Measurements from ENCODE around the gene TEAD2. TPM values are rescaled to one million over a fixed set of nuclear protein-coding genes. Genes with fewer than 3 reads are reported as not detected.

TEAD2 gene
- total RNA-seq = not detected

DNA sequence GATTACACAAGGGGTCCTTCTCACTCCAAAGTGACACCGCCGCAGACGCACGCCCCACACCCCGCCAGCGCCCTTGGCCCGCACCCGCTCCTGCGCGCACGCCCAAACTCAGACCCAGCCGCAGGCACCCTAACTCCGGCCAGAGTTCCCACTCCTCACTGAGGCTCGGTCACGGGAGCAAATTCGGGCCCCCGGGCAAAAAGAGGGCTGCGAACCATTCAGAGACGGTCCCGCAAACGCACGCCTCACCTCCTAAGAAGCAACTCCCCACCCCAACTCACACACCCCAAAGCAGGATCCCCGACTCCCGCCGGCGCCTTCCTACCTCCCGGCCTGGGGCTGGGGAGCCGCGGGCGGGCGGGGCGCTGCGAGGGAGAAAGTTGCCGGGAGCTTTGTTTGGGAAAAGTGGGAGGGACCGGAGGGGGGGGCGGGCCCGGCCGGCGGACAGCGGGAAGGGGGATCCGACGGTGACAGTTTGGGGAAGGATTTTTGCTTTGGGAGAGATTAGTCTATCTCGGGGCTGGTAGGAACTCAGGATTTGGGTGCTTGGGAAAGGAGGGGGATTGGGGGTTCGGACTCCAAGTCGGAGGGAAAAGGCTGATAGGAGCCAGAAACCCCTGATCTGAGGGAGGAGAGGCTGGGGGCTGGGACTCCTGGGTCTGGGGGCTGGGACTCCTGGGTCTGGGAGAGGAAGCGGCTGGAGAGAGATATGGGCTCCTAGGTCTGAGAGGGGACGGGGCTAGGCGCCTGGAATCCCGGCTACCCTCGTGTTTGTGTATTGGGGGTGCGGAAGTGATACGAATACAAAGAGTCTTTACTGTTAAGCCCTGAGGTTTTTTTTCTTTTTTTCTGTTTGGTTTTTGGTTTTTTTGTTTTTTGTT lies at the start of gene TEAD2:
TSS of gene TEAD2 (minus strand) at position 369 of the 881 bp plus-strand sequence. CDS start 2,341 bp downstream, outside the sequence.
- no peak for DNase-seq
- no peaks in the 10 kb centered on the region for H3K36me3 Mint-ChIP-seq (ENCODE audit: low read depth)
- CTCF ChIA-PET = interaction anchor here (0.8 kb wide), 1 partner anchor 36 kb away, joined by 4 read pairs; no protein-coding TSS in a partner anchor

DNA sequence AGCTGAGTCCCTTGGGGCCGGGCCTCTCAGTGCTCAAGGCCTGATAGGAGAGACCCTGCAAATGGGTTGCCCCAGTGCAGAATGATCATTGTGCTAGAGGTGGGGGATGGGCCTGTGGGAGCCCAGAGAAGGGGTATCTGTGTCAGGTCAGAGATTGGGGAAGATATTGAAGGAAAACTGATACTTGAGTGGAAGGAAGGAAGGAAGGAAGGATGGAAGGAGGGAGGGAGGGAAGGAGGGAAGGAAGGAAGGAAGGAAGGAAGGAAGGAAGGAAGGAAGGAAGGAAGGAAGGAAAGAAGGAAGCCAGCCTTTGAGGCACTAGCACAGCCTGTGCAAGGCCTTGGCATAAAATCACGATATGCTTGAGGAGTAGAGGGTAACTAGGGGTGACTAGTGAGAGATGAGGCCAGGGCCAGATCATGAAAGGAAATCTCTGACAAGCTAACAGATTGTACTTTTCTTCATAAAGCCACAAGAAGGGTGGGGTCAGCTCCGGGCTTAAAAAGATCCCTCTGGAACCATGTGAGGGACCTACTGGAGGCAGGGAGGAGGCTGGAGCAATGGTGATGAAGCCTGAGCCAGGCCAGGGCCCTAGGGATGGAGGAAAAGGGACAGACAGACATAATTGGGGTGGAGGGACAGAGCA lies 49.6 kb upstream of the TEAD2 start:
- H3K27me3 Mint-ChIP-seq = peaks cover 7% of the 10 kb centered on the region
- H3K4me1 Mint-ChIP-seq = peaks cover 53% of the 10 kb centered on the region
- ChIA-PET POLR2A (interaction anchor here (1.0 to 1.3 kb wide), 2 partner anchors 20 to 59 kb away, joined by 3 to 4 read pairs; no protein-coding TSS in a partner anchor), CTCF (interaction anchor here (1.2 to 4.8 kb wide), 6 partner anchors 7 to 57 kb away, joined by 3 to 24 read pairs (median 4); no protein-coding TSS in a partner anchor)
- no peak overlapping the region for H3K4me3 Mint-ChIP-seq
- peak overlapping the region; percentile 29 for H3K27ac Mint-ChIP-seq
- H3K36me3 Mint-ChIP-seq (ENCODE audit: low read depth) = no peaks in the 10 kb centered on the region
- H3K9me3 Mint-ChIP-seq = no peaks in the 10 kb centered on the region
- DNase-seq = no peak

More for the DNA sequence above, at the start of gene TEAD2:
- Mint-ChIP-seq H3K4me1 (peaks cover 7% of the 10 kb centered on the region), H3K4me3 (no peak within 1 kb of the TSS), H3K27me3 (peaks cover 36% of the 10 kb centered on the region), H3K9me3 (no peaks in the 10 kb centered on the region), H3K27ac (no peak within 1 kb of the TSS)
- POLR2A ChIA-PET = no interaction called here

DNA sequence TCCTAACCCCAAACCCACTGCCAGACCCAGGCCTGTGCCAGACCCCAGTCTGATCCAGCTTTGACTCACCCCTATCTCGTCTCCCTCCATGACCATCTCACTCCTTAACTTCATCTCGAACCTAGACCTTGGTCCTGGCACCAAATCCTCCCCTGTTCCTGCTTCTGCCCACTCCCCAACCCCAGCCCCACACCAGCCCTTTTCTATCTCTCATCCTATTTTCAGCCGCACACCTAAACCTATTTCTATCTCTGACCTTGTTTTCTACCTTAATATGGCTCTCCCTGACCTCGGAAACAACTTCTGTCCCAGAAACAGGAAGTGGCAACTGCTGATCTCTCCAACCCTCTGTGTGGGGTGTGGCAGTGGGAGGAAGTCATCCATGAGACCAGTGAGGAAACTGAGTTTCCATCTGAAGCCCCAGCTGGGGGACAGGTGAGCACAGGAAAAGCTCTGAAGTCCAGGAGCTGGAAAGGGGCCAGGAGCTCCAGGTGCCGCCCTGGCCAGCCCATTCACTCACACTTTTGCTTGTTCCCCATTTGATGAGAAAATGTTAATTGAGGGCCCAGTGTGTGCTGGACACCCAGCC lies 47.3 kb upstream of the TEAD2 start:
- ChIA-PET POLR2A (interaction anchor here (0.6 to 2.5 kb wide), 13 partner anchors 9 to 184 kb away, joined by 3 to 18 read pairs (median 4); partner anchors contain the start of genes ALDH16A1, GFY, PIH1D1 and RPS11), CTCF (interaction anchor here (0.7 to 4.8 kb wide), 7 partner anchors 18 to 108 kb away, joined by 3 to 24 read pairs (median 5); partner anchors contain the start of gene FLT3LG)
- Mint-ChIP-seq H3K36me3 (ENCODE audit: low read depth) (no peaks in the 10 kb centered on the region), H3K4me1 (peaks cover 55% of the 10 kb centered on the region), H3K27ac (peak overlapping the region; percentile 91), H3K9me3 (no peaks in the 10 kb centered on the region), H3K4me3 (peak overlapping the region; percentile 66), H3K27me3 (no peaks in the 10 kb centered on the region)
- peak; percentile 58 for DNase-seq

DNA sequence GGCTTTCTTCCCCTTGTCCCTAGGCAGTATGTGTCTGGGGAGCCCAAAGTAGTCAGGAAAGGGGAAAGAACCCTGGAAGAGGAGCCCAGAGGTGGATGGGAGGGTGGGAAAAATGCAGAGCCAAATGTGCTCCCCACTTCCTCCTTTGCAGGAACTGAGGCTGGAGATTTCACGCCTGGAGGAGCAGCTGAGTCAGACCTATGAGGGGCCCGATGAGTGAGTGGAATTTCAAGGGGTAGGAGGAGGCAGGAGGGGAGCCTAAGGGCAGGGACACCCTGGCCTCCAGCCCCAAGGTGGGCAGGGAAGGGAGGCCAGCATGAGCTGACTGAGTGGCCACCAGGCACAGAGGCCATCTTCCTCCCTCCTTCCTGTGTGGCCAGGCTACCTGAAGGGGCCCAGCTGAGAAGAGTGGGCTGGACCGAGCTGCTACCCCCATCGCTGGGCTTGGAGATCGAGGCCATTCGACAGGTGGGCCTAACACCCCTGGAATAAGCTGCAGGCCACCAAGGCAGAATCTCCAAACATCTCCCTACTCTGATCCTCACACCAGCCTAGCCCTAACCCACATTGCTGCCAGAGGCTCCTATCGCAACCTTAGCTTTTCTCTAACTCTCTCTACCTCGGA lies 46.7 kb upstream of the TEAD2 start:
- no peaks in the 10 kb centered on the region for H3K36me3 Mint-ChIP-seq (ENCODE audit: low read depth)
- H3K9me3 Mint-ChIP-seq = no peaks in the 10 kb centered on the region
- H3K27me3 Mint-ChIP-seq = no peaks in the 10 kb centered on the region
- no peak for DNase-seq
- peak overlapping the region; percentile 91 for H3K27ac Mint-ChIP-seq
- POLR2A ChIA-PET = interaction anchor here (1.1 to 2.5 kb wide), 11 partner anchors 10 to 183 kb away, joined by 3 to 18 read pairs (median 5); partner anchors contain the start of genes ALDH16A1, GFY, PIH1D1 and RPS11
- H3K4me3 Mint-ChIP-seq = peak overlapping the region; percentile 66
- CTCF ChIA-PET = interaction anchor here (0.8 to 4.8 kb wide), 6 partner anchors 17 to 107 kb away, joined by 3 to 24 read pairs (median 6); partner anchors contain the start of gene FLT3LG
- H3K4me1 Mint-ChIP-seq = peaks cover 55% of the 10 kb centered on the region

DNA sequence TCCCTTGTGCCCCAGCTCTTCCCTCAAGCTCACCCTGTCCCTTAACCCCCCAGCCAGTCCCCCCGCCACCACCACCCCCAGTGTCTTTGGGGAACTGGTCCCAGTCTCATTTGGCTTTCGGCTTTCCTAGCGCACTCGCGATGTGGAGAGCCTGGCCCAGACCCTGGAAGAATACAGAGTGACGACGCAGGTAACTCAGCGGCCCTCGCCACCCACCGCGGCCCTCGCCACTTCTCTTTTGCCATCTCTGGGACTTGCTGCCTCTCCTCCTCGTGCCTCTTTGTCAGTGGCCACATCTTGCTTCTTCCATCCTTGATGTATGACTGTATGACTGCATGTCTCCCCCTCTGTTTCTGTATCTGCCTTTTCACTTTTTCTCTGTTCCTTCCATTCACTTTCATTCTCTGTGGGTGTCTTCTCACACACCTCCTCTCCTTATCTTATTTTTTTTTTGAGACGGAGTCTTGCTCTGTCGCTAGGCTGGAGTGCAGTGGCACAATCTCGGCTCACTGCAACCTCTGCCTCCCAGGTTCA lies 45.3 kb upstream of the TEAD2 start:
- Mint-ChIP-seq H3K27me3 (no peaks in the 10 kb centered on the region), H3K4me1 (peaks cover 54% of the 10 kb centered on the region), H3K27ac (no peak overlapping the region), H3K9me3 (no peaks in the 10 kb centered on the region), H3K4me3 (no peak overlapping the region), H3K36me3 (ENCODE audit: low read depth) (no peaks in the 10 kb centered on the region)
- DNase-seq = no peak
- ChIA-PET POLR2A (interaction anchor here (2.0 to 2.5 kb wide), 2 partner anchors 11 to 19 kb away, joined by 6 to 18 read pairs; no protein-coding TSS in a partner anchor), CTCF (interaction anchor here (4.8 kb wide), 1 partner anchor 16 kb away, joined by 24 read pairs; no protein-coding TSS in a partner anchor)

DNA sequence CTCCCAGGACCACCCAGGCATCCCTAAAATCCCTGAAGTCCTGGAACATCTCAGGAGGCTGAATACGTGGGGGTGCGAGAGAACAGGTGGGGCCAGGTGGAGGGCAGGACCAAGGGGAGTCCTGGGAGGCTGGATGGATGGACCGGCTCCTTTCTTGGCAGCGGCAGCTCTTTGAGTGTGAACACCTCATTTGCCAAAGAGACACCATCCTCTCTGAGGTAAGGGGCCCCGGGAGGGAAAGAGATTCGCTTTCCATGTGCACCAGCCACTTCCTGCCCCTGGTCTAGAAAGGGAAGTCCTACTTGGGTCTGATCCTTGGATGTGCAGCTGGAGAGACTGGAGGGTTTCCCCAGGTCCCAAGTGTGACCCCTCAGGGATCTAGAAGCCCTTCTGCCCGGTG lies 44.9 kb upstream of the TEAD2 start:
- H3K4me3 Mint-ChIP-seq = no peak overlapping the region
- no peaks in the 10 kb centered on the region for H3K27me3 Mint-ChIP-seq
- no peaks in the 10 kb centered on the region for H3K36me3 Mint-ChIP-seq (ENCODE audit: low read depth)
- ChIA-PET POLR2A (interaction anchor here (2.0 kb wide), 1 partner anchor 19 kb away, joined by 6 read pairs; no protein-coding TSS in a partner anchor), CTCF (interaction anchor here (1.0 to 2.1 kb wide), 2 partner anchors 15 to 414 kb away, joined by 3 to 9 read pairs; partner anchors contain the start of genes GYS1 and RUVBL2)
- no peaks in the 10 kb centered on the region for H3K9me3 Mint-ChIP-seq
- H3K27ac Mint-ChIP-seq = no peak overlapping the region
- H3K4me1 Mint-ChIP-seq = peaks cover 49% of the 10 kb centered on the region
- no peak for DNase-seq

DNA sequence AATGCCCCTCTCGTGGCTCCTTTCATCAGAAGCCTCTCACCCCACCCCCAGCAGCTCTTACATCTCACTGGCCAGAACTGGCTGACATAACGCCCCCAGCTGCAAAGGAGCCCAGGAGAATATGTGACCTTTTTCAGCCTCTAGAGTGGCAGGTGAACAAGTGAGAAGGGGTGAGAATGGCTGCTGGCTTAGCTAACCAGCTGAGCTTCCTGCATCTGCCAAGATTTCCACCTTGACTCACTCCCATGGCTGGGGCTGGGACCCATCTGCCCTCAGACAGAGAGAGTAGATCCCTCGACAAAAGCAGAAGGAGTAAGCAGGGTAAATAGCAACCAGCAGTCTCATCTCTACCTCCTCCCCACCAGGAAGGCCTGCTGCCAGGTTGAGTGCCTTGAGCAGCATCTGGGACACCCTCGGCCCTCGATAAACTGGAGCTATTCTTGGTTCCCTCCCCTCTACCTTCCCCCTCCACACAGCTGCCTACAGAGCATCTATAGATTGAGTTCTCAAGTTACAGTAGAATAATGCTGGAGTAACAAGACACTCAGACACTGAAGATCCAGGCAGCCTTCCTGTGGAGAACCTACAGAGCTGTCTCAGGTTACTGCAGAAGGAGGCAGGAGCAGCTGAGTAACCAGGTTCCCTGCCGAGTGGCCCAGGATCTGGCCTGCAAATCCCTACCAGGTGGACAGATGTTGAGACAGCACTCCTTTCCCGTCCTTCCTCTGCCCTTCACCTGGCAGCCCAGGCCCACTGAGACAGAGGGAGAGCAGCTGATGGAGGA lies 41.4 kb upstream of the TEAD2 start:
- no peaks in the 10 kb centered on the region for H3K36me3 Mint-ChIP-seq (ENCODE audit: low read depth)
- no peak overlapping the region for H3K27ac Mint-ChIP-seq
- ChIA-PET POLR2A (interaction anchor here (1.4 kb wide), 1 partner anchor 10 kb away, joined by 3 read pairs; no protein-coding TSS in a partner anchor), CTCF (interaction anchor here (0.9 kb wide), 1 partner anchor 12 kb away, joined by 3 read pairs; no protein-coding TSS in a partner anchor)
- H3K27me3 Mint-ChIP-seq = peaks cover 4% of the 10 kb centered on the region
- no peaks in the 10 kb centered on the region for H3K9me3 Mint-ChIP-seq
- H3K4me3 Mint-ChIP-seq = no peak overlapping the region
- peaks cover 20% of the 10 kb centered on the region for H3K4me1 Mint-ChIP-seq
- DNase-seq = no peak

DNA sequence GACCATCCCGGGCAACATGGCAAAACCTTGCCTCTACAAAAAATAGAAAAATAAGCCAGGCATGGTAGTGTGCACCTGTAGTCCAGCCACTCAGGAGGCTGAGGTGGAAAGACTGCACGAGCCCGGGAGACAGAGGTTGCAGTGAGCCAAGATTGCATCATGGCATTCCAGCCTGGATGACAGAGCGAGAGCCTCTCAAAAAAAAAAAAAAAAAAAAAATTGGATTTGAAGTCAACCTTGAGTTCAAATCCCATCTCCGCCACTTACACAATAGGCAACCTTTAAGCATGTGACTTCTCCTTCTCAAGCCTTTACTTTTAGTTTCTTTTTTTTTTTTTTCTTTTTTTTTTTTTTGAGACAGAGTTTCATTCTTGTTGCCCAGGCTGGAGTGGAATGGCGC lies 37.8 kb upstream of the TEAD2 start:
- no peak for DNase-seq
- Mint-ChIP-seq H3K27me3 (peaks cover 9% of the 10 kb centered on the region), H3K4me3 (no peak overlapping the region), H3K4me1 (peaks cover 11% of the 10 kb centered on the region), H3K9me3 (no peaks in the 10 kb centered on the region), H3K36me3 (ENCODE audit: low read depth) (no peaks in the 10 kb centered on the region), H3K27ac (no peak overlapping the region)
- POLR2A ChIA-PET = no interaction called here
- CTCF ChIA-PET = interaction anchor here (0.7 kb wide), 1 partner anchor 383 kb away, joined by 4 read pairs; no protein-coding TSS in a partner anchor

DNA sequence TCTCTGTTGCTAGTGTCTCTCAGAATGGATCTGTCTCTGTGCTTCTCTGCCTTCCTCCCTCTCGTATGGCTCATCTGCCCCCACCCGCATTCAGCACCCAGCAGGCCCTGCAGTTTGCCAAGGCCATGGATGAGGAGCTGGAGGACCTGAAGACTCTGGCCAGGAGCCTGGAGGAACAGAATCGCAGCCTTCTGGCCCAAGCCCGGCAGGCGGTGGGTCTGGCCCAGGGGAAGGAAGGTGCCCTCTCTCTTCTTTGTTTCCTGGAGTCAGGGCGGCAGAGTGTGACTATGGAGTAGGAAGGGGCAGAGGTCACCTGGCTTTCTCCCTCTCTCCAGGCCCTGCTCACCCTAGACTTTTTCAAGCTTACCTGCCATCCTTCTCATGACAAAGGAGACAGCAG lies 36.7 kb upstream of the TEAD2 start:
- peaks cover 9% of the 10 kb centered on the region for H3K27me3 Mint-ChIP-seq
- no peak overlapping the region for H3K27ac Mint-ChIP-seq
- POLR2A ChIA-PET = no interaction called here
- no peak overlapping the region for H3K4me3 Mint-ChIP-seq
- no peaks in the 10 kb centered on the region for H3K9me3 Mint-ChIP-seq
- peaks cover 11% of the 10 kb centered on the region for H3K4me1 Mint-ChIP-seq
- no peaks in the 10 kb centered on the region for H3K36me3 Mint-ChIP-seq (ENCODE audit: low read depth)
- CTCF ChIA-PET = no interaction called here
- no peak for DNase-seq

DNA sequence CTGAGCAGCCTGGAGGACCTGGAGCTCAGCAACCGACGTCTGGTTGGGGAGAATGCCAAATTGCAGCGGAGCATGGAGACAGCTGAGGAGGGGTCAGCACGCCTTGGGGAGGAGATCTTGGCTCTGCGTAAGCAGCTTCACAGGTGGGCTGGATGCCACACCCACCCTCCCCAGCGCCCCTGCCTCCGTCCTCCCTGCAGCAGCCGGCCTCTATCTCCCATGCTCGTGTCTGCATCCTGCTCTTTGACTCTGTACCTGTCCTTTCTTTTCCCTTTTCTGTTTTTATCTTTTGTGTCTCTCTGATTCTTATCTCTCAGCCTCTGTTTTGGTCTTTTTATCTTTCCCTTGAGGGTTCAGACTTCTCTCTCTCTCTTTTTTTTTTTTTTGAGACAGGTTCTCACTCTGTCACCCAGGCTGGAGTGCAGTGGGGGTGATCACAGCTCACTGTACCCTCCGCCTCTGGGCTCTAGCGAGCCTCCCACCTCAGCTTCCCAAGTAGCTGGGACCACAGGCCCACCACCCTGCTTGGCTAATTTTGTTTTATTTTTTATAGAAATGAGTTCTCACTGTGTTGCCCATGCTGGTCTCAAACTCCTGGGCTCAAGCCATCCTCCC lies 35.9 kb upstream of the TEAD2 start:
- POLR2A ChIA-PET = interaction anchor here (1.0 kb wide), 1 partner anchor 55 kb away, joined by 3 read pairs; the partner anchor contains the start of gene ALDH16A1
- H3K27me3 Mint-ChIP-seq = peaks cover 9% of the 10 kb centered on the region
- peaks cover 11% of the 10 kb centered on the region for H3K4me1 Mint-ChIP-seq
- DNase-seq = no peak
- no peak overlapping the region for H3K4me3 Mint-ChIP-seq
- H3K9me3 Mint-ChIP-seq = no peaks in the 10 kb centered on the region
- no peak overlapping the region for H3K27ac Mint-ChIP-seq
- no peaks in the 10 kb centered on the region for H3K36me3 Mint-ChIP-seq (ENCODE audit: low read depth)
- CTCF ChIA-PET = no interaction called here

Data from activated CD4-positive, alpha-beta memory T cell treated with anti-CD3 and anti-CD28 coated beads, Interleukin-2, amount 10 ng/mL, durations not matched to agents 7 days and 5 days (primary cell).